Measurements from ENCODE around the gene ARMC10. TPM values are rescaled to one million over a fixed set of nuclear protein-coding genes. Genes with fewer than 3 reads are reported as not detected.

ARMC10 gene
- total RNA-seq, 5 donors from 2014 or later (not counting 1 experiment from before 2014, with no cell fraction given), result 16.1 to 24.8 (median 22.8) TPM

GRCh38 chr7:103130901-103131624 lies 56.1 kb downstream of the ARMC10 start:
- Histone ChIP-seq H3K9me3 (no peaks in the 10 kb centered on the region), H3K27me3 (replicated peaks in 1 of 2; ENCODE audit: control insufficient read depth in 2 of 2, extremely low read depth in 1 of 2, insufficient read depth in 2 of 2, low read length in 1 of 2) (no peaks in the 10 kb centered on the region), H3K27ac (ENCODE audit: low read length) (no peak overlapping the region), H3K4me1 (ENCODE audit: control insufficient read depth in 1 of 2, extremely low read depth in 1 of 2, insufficient read depth in 2 of 2, low read length in 2 of 2) (no peaks in the 10 kb centered on the region), H3K4me3 (ENCODE audit: control insufficient read depth in 1 of 2, extremely low read depth in 1 of 2, low read length in 1 of 2) (no peak overlapping the region), H3K36me3 (ENCODE audit: control insufficient read depth in 2 of 2, extremely low read depth in 1 of 2, insufficient read depth in 1 of 2, low read length in 1 of 2) (peaks cover 9 to 18% of the 10 kb centered on the region in 2 donors)
- Mint-ChIP-seq H3K36me3 (peaks cover 27% of the 10 kb centered on the region), H3K4me1 (peaks cover 10 to 20% (median 15%) of the 10 kb centered on the region in 3 donors), H3K9me3 (no peaks in the 10 kb centered on the region), H3K4me3 (no peak overlapping the region), H3K27ac (no peak overlapping the region), H3K27me3 (no peaks in the 10 kb centered on the region)
- no peak for ATAC-seq (replicated peaks in 1 of 4)
- no peak for DNase-seq
- 73% methylated on average over 5 of the region's 9 CpGs for WGBS (ENCODE audit: insufficient coverage)
- ChIA-PET CTCF (no interaction called here), POLR2A (no interaction called here)

GRCh38 chr7:103132995-103133688 lies 58.2 kb downstream of the ARMC10 start:
- H3K4me1 Mint-ChIP-seq, result peaks cover 10 to 20% (median 15%) of the 10 kb centered on the region in 3 donors
- Histone ChIP-seq H3K4me1 (ENCODE audit: control insufficient read depth in 1 of 2, extremely low read depth in 1 of 2, insufficient read depth in 2 of 2, low read length in 2 of 2) (no peaks in the 10 kb centered on the region), H3K27me3 (replicated peaks in 1 of 2; ENCODE audit: control insufficient read depth in 2 of 2, extremely low read depth in 1 of 2, insufficient read depth in 2 of 2, low read length in 1 of 2) (no peaks in the 10 kb centered on the region), H3K4me3 (ENCODE audit: control insufficient read depth in 1 of 2, extremely low read depth in 1 of 2, low read length in 1 of 2) (no peak overlapping the region), H3K9me3 (no peaks in the 10 kb centered on the region), H3K27ac (ENCODE audit: low read length) (no peak overlapping the region), H3K36me3 (ENCODE audit: control insufficient read depth in 2 of 2, extremely low read depth in 1 of 2, insufficient read depth in 1 of 2, low read length in 1 of 2) (peaks cover 5% of the 10 kb centered on the region in 2 donors)
- 77% methylated on average over 5 of the region's 9 CpGs for WGBS (ENCODE audit: insufficient coverage)
- ATAC-seq (replicated peaks in 1 of 4) (no peak), DNase-seq (no peak)
- no peaks in the 10 kb centered on the region for H3K27me3 Mint-ChIP-seq
- POLR2A ChIA-PET, result no interaction called here
- CTCF ChIA-PET, result interaction anchor here in 1 of 2 donors (0.7 kb wide), 1 partner anchor 17 kb away, joined by 3 read pairs; no protein-coding TSS in a partner anchor
- no peak overlapping the region for H3K4me3 Mint-ChIP-seq
- no peak overlapping the region for H3K27ac Mint-ChIP-seq
- H3K36me3 Mint-ChIP-seq, result peaks cover 9% of the 10 kb centered on the region
- H3K9me3 Mint-ChIP-seq, result no peaks in the 10 kb centered on the region

- Histone ChIP-seq H3K4me1 (ENCODE audit: control insufficient read depth in 1 of 2, extremely low read depth in 1 of 2, insufficient read depth in 2 of 2, low read length in 2 of 2) (no peaks in the 10 kb centered on the region), H3K9me3 (no peaks in the 10 kb centered on the region), H3K4me3 (ENCODE audit: control insufficient read depth in 1 of 2, extremely low read depth in 1 of 2, low read length in 1 of 2) (no peak overlapping the region), H3K27me3 (replicated peaks in 1 of 2; ENCODE audit: control insufficient read depth in 2 of 2, extremely low read depth in 1 of 2, insufficient read depth in 2 of 2, low read length in 1 of 2) (no peaks in the 10 kb centered on the region), H3K27ac (ENCODE audit: low read length) (no peak overlapping the region), H3K36me3 (ENCODE audit: control insufficient read depth in 2 of 2, extremely low read depth in 1 of 2, insufficient read depth in 1 of 2, low read length in 1 of 2) (no peaks in the 10 kb centered on the region)
- POLR2A ChIA-PET, result no interaction called here
- Mint-ChIP-seq H3K9me3 (no peaks in the 10 kb centered on the region), H3K4me3 (no peak overlapping the region), H3K27ac (no peak overlapping the region), H3K4me1 (peaks cover 10 to 15% (median 10%) of the 10 kb centered on the region in 3 donors), H3K27me3 (no peaks in the 10 kb centered on the region), H3K36me3 (peaks cover 4% of the 10 kb centered on the region)
- CTCF ChIA-PET, result no interaction called here
- ATAC-seq (replicated peaks in 1 of 4) (no peak), DNase-seq (no peak)
- no CpG with 5 or more reads among the region's 3 CpGs for WGBS (ENCODE audit: insufficient coverage)
Measured at GRCh38 chr7:103134836-103135554, 60.1 kb downstream of the ARMC10 start.

GRCh38 chr7:103140061-103140460 lies 65.1 kb downstream of the ARMC10 start:
- Mint-ChIP-seq H3K27me3 (no peaks in the 10 kb centered on the region), H3K4me1 (peaks cover 5 to 10% (median 5%) of the 10 kb centered on the region in 3 donors), H3K36me3 (peaks cover 23% of the 10 kb centered on the region), H3K4me3 (no peak overlapping the region), H3K27ac (no peak overlapping the region), H3K9me3 (no peaks in the 10 kb centered on the region)
- POLR2A ChIA-PET, result no interaction called here
- Histone ChIP-seq H3K27me3 (replicated peaks in 1 of 2; ENCODE audit: control insufficient read depth in 2 of 2, extremely low read depth in 1 of 2, insufficient read depth in 2 of 2, low read length in 1 of 2) (no peaks in the 10 kb centered on the region), H3K27ac (ENCODE audit: low read length) (no peak overlapping the region), H3K9me3 (no peaks in the 10 kb centered on the region), H3K4me3 (ENCODE audit: control insufficient read depth in 1 of 2, extremely low read depth in 1 of 2, low read length in 1 of 2) (no peak overlapping the region), H3K4me1 (ENCODE audit: control insufficient read depth in 1 of 2, extremely low read depth in 1 of 2, insufficient read depth in 2 of 2, low read length in 2 of 2) (no peaks in the 10 kb centered on the region), H3K36me3 (ENCODE audit: control insufficient read depth in 2 of 2, extremely low read depth in 1 of 2, insufficient read depth in 1 of 2, low read length in 1 of 2) (peaks cover 0 to 10% of the 10 kb centered on the region in 2 donors)
- no peak for ATAC-seq (replicated peaks in 1 of 4)
- 100% methylated on average over 2 of the region's 2 CpGs for WGBS (ENCODE audit: insufficient coverage)
- no peak for DNase-seq
- CTCF ChIA-PET, result no interaction called here

GRCh38 chr7:103140685-103141084 lies 65.7 kb downstream of the ARMC10 start:
- CTCF ChIA-PET, result no interaction called here
- Mint-ChIP-seq H3K4me3 (no peak overlapping the region), H3K27ac (no peak overlapping the region), H3K36me3 (peaks cover 23% of the 10 kb centered on the region), H3K9me3 (no peaks in the 10 kb centered on the region), H3K4me1 (peaks cover 5 to 12% (median 11%) of the 10 kb centered on the region in 3 donors), H3K27me3 (no peaks in the 10 kb centered on the region)
- no peak for DNase-seq
- Histone ChIP-seq H3K4me1 (ENCODE audit: control insufficient read depth in 1 of 2, extremely low read depth in 1 of 2, insufficient read depth in 2 of 2, low read length in 2 of 2) (no peaks in the 10 kb centered on the region), H3K4me3 (ENCODE audit: control insufficient read depth in 1 of 2, extremely low read depth in 1 of 2, low read length in 1 of 2) (no peak overlapping the region), H3K36me3 (ENCODE audit: control insufficient read depth in 2 of 2, extremely low read depth in 1 of 2, insufficient read depth in 1 of 2, low read length in 1 of 2) (peaks cover 0 to 10% of the 10 kb centered on the region in 2 donors), H3K27ac (ENCODE audit: low read length) (no peak overlapping the region), H3K9me3 (no peaks in the 10 kb centered on the region), H3K27me3 (replicated peaks in 1 of 2; ENCODE audit: control insufficient read depth in 2 of 2, extremely low read depth in 1 of 2, insufficient read depth in 2 of 2, low read length in 1 of 2) (no peaks in the 10 kb centered on the region)
- 92% methylated on average over 2 of the region's 2 CpGs for WGBS (ENCODE audit: insufficient coverage)
- no peak for ATAC-seq (replicated peaks in 1 of 4)
- POLR2A ChIA-PET, result interaction anchor here in 1 of 2 donors (0.7 kb wide), 1 partner anchor 10 kb away, joined by 4 read pairs; no protein-coding TSS in a partner anchor

- no peaks in the 10 kb centered on the region for H3K27me3 Mint-ChIP-seq
- CTCF ChIA-PET, result no interaction called here
- H3K4me1 Mint-ChIP-seq, result peaks cover 7 to 22% (median 21%) of the 10 kb centered on the region in 3 donors
- no peaks in the 10 kb centered on the region for H3K27me3 ChIP-seq (replicated peaks in 1 of 2; ENCODE audit: control insufficient read depth in 2 of 2, extremely low read depth in 1 of 2, insufficient read depth in 2 of 2, low read length in 1 of 2)
- no peak overlapping the region for H3K4me3 Mint-ChIP-seq
- no peak overlapping the region for H3K27ac ChIP-seq (ENCODE audit: low read length)
- no peak overlapping the region for H3K27ac Mint-ChIP-seq
- H3K36me3 Mint-ChIP-seq, result peaks cover 23% of the 10 kb centered on the region
- peaks cover 0 to 10% of the 10 kb centered on the region in 2 donors for H3K36me3 ChIP-seq (ENCODE audit: control insufficient read depth in 2 of 2, extremely low read depth in 1 of 2, insufficient read depth in 1 of 2, low read length in 1 of 2)
- WGBS (ENCODE audit: insufficient coverage), result 92% methylated on average over 5 of the region's 8 CpGs
- no peak for ATAC-seq (replicated peaks in 1 of 4)
- DNase-seq, result no peak
- no peak overlapping the region for H3K4me3 ChIP-seq (ENCODE audit: control insufficient read depth in 1 of 2, extremely low read depth in 1 of 2, low read length in 1 of 2)
- peaks cover 0 to 4% of the 10 kb centered on the region in 2 experiments for H3K4me1 ChIP-seq (ENCODE audit: control insufficient read depth in 1 of 2, extremely low read depth in 1 of 2, insufficient read depth in 2 of 2, low read length in 2 of 2)
- H3K9me3 ChIP-seq, result no peaks in the 10 kb centered on the region
- no peaks in the 10 kb centered on the region for H3K9me3 Mint-ChIP-seq
- POLR2A ChIA-PET, result no interaction called here
Measured at GRCh38 chr7:103141753-103142404, 66.9 kb downstream of the ARMC10 start.

All from T-cell (primary cell).